SK-N-DZ (cell line): ENCODE results near the gene BTBD8.

Experiments
- DNase-seq: peaks from one replicate; pipeline ENCODE4 v3.0.0-alpha.2; 2015; ENCODE audit warnings: low spot score

The BTBD8 gene

DNA sequence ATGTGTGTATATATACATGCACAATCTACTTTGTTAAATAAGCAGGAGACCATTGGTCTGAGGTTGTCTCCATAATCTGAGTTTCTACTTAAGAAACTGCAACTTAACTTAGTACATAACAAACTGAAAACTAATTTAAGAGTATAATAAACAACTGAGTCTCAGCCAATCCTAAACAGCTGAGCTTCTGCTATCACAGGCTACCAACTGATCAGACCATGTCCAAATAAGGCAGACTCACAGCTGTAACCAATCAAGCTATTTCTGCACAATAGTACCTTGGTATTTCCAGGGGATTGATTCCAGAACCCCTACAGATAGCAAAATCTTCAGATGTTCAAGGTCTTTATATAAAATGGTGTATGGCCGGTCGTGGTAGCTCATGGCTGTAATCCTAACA, 111.6 kb downstream of the BTBD8 start:
- no peak for DNase-seq

DNA sequence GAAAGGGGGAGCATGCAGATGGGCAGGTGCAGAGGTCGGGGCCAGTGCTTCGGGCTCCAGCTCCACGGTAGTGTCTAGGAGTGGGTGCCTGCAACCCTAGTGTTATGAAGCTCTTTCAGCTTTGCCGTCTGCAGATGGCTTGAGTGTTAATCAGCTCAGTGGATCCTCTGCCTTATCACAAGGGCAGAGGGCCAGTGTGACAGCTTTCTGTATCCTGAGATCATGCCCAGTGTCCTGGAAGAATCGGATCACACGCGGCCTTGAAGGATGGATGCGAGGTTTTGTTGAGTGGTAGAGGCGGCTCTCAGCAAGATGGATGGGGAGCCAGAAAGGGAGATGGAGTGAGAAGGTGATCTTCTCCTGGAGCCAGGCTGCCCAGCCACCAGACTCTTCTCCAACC, 112.1 kb downstream of the BTBD8 start:
- DNase-seq, result no peak

DNA sequence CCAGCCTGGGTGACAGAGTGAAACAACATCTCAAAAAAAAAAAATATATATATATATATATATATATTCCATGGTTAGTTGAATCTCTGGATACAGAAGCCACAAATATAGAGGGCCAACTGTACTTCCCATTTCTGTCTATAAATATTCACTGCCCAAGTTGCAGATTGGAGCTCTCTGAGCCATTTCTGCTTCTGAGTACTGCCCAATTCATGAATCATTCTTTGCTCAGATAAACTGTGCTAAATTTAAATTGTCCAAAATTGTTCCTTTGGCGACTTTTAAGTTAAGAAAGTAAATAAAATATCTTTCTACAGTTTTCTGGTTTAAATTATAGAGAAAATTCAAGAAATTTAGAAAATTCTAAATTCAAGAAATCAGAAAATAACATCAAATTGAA, 114.4 kb downstream of the BTBD8 start:
- DNase-seq, result no peak

GRCh38 chr1:92201973-92202372, 121.8 kb downstream of the BTBD8 start:
- DNase-seq, result no peak

GRCh38 chr1:92203105-92203504, 123.0 kb downstream of the BTBD8 start:
- no peak for DNase-seq

DNA sequence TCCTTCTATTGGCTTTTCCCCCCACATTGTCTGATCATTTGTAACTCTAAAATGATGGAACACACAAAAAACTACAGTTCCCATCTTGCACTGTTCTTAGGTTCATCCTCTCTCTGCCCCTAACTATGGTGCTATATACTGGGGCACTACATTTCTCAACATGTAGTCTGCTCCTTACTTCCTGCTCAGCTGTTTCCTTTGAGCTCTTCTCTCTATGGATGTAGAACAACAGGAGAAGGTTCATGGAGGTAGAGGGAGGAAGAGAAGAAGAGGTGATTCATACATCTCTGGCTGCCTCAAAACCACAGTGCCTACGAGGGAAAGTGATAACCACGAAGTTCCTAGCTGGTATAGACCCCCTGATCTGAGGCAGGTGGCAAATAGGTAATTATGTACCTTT, 130.6 kb downstream of the BTBD8 start:
- no peak for DNase-seq

DNA sequence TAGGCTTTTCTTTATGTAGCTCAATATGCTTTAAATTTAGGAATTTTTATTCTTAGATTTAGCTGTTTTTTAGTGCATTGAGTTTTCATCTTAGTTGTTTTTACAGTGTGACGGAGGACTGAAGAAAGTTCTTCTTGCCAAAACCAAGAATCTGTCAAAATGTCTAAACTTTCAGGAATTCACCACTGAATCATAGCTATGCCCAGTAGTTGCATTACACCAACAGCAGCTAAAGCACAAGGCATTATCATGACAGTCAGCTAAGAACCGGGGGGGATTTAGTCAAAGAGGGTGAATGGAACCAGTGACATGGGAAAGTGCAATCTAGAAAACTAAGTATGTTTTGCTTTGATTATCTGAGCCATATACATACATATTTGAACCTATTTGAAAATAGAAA, 131.0 kb downstream of the BTBD8 start:
- no peak for DNase-seq

DNA sequence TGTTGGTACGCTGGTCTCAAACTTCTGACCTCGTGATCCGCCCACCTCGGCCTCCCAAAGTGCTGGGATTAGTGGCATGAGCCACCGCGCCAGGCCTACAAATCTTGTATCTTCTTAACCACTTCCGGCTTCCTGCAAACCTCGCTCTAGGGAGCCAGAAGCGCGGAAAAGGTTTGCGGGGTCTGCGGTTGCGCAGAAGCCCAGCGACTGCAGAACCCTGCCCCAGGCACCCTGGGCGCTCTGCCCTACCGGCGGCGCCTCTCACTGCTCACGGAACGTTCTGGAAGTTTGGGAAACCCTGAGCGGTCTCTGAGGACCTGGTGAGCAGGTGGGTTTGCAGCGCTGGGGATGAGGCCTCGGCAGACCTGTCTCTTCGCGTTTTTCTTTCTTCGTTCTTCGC, 137.6 kb downstream of the BTBD8 start, which contains the start of gene C1orf146:
Gene C1orf146, plus strand, starts transcription at position 195 of the 400 bp plus-strand sequence. CDS start 13,506 bp downstream, outside the sequence.
- no peak for DNase-seq

DNA sequence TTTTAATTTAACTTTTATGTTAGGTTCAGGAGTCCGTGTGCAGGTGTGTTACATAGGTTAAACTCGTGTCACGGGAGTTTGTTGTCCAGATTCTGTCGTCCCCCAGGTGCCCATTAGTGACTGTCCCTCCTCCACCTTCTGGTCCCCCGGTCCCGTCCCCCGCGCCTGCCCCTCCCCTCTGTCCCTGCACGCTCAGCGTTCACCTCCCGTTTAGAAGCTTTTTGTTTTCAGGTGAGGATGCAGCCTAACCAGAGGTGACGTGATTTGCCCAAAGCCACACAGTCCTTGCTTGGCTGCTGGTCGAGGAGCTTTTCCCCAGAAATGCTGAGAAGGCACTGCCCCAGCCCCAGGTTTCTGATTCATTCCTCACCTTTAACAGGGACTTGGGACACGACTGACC, 138.4 kb downstream of the BTBD8 start:
- DNase-seq, result no peak

DNA sequence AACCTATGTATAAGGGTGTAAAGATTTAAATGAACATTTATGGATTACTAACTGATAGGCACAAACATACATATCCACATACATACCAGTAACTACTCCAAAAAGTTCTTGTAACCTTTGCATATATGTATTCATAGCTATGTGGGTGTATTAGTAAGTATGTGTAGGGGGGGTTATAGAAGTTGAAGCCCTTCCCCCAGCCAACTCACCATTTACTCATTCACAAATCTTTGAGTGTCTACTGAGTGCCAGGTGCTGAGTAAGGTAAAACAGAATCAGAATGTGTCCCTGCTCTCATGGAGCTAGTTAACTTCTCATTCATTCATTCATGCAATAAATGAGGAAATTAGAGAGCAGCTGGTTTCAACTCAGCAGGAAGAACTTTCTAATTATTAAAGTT, 138.9 kb downstream of the BTBD8 start:
- DNase-seq, result no peak

DNA sequence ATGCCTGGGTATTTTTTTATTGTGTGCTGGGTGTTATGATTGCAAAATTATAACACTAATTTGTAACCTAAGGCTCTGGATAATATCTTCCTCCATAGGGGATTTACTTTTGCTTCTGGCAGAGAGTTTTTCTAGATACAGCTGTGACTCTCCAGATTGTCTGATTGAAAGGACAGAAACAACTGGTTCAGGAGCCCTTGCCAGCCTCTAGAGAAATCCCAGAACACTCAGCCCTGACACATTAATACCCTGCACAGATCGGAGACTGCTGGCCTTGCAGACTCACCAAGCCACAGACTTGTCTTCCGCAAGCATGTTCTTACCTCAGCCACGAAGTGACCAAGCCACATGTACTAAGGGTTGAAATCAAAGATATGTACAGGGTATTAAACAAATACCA, 148.3 kb downstream of the BTBD8 start:
- no peak for DNase-seq

GRCh38 chr1:92230736-92231135, 150.6 kb downstream of the BTBD8 start:
- no peak for DNase-seq
